DMS79 treated with DMSO at 0.1 percent for 48 hours (cell line): ENCODE results near the gene CLUH.
"Not testable (repeated sequence)": the region's sequence is repeated elsewhere in the genome, so short reads cannot be mapped to it uniquely, and the experiment has no call there.

Source experiments
- DNase-seq: peaks from one replicate; lab custom pipeline; 2025; lab: John Stamatoyannopoulos, UW

CLUH gene

DNA sequence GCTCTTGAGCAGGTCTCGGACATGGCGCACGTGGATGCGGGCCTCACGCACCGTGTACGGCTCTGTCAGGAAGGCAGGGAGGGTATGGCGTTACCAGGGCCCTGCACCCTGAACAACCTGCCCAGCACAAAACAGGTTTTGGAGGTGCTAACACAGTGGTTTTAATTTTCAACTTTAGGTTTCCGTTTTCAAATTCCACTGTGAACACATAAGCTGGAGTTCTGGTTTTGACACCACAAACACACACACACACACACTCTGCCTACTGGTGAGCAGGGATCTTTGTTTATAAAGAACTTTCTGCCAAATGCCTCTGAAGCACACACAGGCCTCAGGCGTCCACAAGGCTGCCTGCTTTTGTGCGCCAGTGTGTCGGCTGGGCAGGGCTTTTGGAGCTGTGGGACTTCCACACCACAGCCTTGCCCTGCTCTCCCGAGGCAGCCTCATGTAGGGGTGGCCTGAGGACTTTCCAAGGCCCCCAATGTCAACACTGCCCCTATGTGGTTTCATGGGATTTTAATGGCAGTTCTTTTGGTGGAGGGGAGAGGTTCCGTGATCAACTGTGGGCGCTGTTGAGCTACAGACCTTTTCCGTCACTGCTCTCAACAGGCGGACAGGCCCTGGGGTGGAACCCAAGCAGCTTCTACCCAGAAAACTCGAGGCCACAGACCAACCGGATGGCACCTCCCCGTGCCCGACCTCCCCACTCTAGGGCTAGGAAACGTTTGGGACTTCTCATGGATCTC is 9.4 kb downstream of the CLUH start:
- no peak for DNase-seq

DNA sequence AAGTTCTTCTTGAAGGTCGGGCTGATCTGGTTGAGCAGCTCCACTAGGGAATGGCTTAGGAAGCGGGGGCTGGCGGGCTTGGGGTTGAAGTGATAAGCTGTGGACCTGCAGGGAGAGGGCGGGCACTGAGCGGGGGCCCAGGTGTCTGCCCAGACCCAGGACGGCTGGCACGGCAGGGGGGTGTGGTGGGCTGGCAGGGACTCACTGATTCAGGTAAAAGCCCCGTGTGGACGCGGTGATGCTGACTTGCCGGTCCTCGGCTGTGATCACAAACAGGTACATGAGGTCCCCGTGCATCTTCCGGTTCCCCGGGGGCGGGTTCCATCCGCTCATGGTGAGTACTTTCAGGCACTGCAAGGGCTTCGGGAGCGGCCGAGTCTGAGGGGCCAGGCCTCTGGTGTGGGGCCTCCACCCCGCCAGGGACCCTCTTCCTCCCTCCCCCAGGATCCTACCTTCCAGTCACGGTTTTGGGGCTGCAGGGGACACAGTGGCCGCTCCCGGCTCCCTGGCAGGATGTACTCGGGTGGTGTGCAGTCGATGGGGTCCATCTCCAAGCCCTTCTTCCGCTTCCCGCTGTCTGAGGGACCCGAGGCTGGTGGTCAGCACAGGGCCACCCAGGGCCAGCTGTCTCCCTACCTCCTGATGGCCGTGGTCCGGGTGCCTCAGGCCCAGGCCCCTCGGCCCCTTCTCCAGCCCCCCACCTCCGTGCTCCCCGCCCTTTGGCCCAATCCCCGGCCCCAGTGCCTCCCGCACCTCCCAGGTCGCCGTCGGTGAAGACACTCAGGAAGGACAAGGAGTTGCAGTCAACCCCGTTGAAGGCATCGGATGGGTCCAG is 10.2 kb downstream of the CLUH start:
- DNase-seq = no peak

DNA sequence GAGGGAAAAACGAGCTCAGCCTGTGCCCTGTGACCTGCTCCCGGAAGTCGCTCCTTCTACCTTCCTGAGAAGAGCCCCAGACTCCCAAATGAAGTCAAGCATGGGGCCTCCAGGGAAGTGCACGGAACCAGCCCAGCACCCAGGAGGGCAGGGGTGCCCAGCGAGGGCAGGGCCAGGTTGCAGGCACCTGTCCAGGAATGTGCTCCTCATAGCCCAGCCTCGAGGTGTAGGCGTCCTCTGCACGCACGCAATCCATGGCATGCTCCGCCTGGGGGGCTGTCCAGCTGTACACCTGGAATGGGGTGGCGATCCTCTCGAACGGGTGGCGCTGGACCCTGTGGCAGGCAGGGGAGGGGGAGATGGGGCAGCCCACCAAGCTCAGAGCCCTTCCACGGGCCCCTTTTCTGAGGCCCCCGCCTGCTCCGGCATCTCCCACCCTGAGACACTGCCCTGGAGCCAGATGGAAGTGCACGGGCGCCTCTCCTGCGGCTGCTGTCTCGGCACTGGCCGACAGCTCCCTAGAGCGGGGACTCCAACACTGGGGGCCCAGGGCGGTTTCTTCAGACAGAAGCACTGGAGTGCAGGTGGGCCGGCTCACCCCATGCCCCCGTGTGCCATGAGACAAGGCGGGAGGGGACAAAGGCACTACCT is 10.9 kb downstream of the CLUH start:
- DNase-seq = peak; percentile 92

DNA sequence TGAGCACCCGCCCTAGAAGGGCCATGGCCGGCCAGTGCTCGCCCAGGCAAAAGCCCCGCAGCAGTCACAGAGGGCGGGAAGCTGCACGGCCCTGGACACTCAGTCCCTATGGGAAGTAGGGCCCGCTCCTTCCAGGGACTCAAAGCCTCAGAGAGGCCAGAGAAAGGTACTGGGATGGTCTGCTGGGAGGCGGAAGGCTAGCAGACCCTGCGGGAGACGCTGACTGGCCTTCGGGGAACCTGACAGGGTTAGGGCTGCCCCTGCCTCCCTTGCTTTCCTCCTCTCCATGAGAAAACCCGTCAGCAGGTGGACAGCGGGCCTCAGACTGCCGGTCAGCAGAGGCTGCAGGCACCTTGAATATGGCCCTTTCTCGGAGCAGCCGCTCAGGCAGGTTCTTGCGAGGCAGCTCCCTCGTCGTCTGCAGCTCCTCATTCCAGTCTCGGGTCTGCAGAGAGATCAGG is 11.5 kb downstream of the CLUH start:
- no peak for DNase-seq

DNA sequence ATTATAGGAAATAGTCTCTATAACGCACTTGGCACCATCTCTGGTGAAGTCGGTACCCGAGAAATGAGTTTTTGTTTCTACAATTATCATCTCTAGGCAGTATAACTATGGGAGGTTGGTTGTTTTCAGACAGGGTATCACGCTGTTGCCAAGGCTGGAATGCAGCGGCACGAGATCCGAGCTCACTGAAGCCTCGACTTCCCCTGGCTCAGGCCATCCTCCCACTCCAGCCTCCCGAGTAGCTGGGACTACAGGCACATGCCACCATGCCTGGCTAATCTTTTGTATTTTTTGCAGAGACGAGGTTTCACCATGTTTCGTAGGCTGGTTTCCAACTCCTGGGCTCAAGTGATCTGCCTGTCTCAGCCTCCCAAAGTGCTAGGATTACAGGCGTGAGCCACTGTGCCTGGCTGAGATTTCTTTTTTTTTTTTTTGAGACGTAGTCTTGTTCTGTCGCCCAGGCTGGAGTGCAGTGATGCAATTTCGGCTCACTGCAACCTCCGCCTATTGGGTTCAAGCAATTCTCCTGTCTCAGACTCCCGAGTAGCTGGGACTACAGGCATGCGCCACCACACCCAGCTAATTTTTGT is 12.3 kb downstream of the CLUH start:
- DNase-seq = not testable (repeated sequence)

DNA sequence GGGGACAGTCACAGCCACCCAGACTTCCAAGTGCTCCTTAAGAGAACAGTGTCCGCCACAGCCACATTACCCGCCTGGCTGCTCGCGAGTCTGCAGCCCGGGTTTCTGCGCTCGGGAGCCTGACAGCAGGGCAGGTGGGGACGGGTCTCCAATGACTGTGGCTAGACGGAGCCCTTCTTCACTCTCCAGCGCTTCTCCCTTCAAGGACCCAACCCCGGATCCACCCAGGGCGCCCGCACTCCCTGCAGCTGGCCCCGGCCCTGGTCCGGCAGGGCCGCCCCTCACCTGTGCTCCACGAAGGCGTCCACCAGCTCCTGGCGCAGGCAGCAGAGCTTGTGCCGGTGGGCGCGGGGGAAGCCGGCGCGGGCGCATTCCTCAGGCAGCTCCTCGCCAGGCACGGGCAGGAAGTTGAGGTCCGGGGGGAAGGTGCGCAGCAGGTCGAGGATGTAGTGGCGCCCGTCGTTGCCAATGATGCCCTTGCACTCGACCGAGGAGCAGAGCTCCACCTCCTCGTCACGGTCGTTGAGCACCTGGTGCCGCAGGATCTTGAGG is 13.9 kb downstream of the CLUH start:
- no peak for DNase-seq

DNA sequence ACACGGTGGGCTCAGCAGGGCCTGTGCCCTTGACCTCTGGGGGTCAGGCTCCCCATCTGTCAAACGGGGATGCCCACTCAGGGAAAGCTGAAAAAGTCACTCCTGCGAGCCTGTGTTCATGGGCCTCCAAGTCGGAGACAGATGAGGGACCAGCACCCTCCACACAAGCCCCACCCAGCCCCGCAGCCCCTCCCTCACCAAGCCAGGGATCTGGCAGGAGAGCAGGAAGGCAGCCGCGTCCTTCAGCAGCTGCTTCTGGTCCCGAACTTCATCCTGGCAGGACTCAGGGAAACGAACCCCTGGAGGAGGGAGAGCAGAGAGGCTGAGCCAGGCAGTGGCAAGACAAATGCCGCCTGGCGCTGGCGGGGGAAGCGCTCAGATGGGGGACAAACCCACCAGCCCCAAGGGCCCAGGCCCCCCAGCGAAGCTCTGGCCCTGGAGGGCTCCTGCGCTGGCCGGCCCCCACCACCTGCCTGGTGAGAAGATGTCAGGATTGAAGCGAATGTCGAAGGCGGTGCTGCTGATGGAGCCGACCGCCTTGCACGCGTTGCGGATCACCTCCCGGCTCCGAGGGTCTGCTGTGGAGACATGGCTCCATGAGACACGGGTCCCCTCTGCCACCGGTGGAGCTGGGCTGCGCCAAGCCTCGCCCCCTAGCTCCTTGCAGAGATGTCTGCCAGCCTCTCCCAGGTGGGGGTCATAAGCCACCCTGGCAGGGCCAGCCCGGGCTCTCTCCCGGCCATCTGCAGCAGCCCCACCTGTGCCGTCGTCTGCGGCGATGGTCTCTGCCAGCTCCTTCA is 15.4 kb downstream of the CLUH start:
- DNase-seq = no peak

DNA sequence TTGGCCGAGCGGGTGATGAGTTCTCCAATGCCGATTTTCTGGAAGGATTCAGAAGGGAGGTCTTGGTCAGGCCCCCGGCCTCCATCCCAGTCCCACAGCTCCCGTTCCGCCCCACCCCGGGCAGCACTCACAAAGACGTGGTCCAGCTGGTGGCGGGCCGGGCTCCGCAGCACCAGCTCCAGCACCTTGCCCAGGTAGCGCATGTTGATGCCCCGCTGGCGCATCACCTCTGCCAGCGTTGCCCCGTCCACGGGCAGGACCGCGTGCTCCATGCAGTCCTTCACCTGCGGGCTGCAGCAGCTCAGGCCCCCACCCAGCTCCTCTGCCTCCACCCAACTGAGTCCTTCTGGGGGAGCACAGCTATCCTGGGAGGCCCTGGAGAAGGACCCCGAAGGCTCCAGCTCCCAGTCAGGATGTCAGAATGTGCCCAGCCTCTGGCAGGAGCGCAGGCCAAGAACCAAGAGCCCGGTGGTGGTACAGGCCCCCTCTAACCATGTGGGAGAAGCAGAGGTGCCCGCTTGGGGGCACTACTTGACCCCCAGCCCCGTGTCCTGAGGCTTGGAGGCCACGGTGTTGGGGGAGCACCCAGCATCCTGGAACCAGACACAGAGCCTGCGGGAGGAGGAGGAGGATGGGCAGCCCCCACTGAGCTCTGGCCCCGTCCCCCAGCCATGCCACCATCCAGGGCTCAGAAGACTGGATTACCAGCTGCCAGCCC is 16.2 kb downstream of the CLUH start:
- no peak for DNase-seq

DNA sequence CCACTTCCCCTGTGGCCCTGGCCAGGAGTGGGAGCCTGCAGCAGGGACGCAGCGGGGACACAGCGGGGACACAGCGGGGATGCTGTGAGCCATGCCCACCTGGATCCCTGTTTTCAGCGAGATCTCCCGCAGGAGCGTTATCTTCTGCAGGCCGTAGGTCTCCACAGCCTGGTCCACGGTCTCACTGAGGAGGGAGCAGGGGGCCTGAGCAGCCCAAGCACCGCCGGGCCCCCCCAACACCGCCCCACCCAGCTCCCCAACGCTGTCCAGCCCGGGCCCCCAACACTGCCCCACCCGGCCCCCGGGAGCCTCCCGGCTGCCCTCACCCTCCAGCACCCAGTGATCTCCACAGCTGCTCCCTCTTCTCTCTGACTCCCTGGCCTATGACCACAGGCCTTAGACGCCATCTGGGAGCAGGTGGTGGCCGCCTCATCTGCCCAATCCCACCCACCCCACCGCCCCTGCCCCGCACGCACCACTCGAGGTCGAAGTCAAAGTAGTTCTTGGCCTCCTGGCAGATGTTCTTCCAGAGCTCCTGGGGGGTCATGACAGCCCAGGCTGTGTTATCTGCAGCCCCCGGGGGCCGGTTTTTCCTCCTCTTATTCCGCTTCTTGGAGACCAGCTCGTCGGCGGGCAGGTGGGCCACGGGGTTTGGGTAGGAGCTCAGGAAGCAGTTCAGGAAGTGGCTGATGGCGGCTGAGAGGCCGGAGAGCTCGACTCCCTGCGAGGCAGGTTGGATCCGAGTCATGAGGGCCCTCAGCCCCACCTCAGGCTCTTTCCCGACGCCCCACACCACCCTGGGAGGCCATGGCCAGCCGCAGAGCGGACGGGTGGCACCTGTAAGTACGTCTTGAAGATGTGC is 17.0 kb downstream of the CLUH start:
- no peak for DNase-seq

DNA sequence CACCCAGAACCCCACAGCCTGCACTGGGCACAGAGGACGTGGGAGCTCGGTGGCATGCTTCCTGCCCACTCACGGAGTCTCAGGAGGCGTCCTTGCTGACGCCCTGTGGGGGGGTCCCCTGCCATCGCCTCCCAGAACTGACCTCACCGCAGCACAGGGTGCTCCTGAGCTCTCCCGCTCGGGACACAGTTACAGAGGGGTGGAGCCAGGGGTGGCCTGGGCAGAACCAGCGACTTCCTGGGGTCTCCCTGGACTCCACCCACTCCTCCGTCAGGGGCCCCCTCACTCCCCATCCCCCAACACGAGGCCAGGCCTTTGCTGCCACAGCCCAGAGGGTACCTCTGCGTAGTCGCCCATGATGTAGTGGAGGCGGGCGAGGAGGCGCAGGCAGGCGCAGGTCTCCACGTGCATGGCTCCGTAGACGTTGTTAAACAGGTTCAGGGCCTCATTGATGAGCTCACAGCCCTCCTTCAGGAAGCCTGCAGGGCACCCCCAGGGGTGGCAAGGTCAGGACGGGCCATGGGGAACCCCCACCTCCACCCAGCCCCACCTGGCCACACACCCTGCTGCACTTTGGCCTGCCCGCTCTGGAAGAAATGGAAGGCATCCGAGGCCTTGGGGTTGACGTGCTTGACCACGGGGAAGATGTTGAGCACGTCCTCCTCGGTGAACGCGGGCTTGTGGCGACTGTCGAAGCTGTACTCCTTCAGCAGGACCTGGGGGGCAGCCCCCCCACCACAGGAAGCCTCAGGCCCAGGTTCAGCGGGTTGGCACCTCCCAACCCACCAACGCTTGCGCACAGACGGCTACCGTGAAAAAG is 17.8 kb downstream of the CLUH start:
- DNase-seq = no peak

DNA sequence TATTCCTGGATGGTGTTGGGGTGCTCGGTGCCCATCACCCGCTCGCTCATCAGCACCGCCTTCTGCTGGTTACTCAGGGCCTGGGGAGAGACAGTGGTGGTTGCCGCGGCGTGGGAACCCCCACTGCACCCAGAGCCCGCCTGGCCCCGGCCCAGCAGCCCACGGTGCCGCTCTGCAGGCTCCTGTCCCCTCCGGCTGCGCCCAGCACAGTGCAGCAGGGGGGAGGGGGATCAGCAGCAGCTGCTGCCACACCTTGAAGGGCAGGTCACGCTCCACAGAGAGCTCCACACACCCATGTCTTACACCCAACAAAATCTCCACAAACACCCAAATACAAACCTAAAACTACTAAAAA is 18.8 kb downstream of the CLUH start:
- DNase-seq = no peak

DNA sequence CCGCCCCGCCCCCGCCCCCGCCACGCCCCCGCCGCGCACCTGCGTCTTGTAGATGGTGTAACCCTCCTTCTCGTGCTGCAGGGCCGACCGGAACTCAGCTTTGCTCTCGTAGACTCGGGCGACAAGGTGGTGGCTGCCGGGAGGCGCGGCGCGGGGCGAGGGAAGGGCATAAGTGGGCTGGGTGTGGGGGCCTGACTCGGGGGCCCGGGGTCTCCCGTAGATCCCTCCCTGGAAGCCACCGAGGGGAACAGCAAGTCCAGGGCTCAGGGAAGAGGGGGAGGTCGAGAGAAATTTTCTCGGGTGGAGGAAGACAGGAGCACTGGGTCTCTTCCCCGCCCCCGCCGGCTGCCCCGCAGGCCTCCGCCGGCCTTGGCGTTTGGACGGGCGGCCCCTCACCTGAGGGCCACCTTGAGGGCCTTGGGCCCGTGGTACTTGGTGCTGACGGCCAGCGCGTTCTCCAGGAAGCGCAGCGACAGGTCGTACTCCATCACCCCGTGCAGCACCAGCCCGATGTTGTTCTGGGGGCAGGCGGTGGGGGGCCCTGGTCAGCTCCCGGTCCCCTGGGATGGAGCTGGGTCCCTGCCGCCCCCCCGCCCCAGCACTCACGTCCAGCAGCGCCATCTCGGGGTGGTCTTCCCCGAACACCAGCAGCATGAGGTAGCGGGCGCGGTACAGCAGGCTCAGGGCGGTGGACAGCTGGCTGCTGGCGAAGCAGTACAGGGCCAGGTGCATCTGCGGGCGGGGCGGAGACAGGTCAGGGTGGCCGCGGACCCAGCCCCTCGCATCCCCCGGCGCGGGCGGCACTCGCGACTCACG is 19.4 kb downstream of the CLUH start:
- DNase-seq = no peak

DNA sequence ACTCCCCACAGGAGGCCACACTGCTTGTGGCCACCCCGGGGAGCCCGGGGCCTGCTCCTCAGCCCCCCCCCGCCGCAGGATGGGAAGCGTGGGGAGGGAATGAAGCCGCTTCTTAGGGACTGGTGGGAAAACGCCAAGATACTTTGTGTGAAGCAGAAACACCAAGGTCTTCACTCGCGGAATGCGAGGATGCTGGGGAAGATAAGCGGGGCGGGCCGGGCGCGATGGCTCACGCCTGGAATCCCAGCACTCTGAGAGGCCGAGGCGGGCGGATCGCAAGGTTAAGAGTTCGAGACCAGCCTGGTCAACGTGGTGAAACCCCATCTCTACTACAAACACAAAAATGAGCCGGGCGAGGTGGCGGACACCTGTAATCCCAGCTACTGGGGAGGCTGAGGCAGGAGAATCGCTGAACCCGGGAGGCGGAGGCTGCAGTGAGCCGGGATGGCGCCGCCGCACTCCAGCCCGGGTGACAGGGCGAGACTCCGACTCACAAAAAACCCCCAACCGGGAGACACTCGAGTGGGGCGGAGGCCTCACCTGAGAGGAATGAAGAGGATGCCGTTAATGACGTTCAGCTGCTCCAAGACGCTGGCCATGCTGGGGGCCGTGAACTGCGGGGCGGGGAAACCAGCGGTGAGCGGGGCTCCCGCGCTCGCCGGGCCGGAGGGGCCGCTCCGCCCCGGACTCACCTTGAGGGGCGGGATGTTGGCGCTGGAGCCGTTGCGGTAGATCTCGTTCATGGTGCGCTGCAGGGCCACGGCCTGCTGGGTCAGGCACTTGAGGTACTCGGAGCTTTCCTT is 20.3 kb downstream of the CLUH start:
- no peak for DNase-seq

DNA sequence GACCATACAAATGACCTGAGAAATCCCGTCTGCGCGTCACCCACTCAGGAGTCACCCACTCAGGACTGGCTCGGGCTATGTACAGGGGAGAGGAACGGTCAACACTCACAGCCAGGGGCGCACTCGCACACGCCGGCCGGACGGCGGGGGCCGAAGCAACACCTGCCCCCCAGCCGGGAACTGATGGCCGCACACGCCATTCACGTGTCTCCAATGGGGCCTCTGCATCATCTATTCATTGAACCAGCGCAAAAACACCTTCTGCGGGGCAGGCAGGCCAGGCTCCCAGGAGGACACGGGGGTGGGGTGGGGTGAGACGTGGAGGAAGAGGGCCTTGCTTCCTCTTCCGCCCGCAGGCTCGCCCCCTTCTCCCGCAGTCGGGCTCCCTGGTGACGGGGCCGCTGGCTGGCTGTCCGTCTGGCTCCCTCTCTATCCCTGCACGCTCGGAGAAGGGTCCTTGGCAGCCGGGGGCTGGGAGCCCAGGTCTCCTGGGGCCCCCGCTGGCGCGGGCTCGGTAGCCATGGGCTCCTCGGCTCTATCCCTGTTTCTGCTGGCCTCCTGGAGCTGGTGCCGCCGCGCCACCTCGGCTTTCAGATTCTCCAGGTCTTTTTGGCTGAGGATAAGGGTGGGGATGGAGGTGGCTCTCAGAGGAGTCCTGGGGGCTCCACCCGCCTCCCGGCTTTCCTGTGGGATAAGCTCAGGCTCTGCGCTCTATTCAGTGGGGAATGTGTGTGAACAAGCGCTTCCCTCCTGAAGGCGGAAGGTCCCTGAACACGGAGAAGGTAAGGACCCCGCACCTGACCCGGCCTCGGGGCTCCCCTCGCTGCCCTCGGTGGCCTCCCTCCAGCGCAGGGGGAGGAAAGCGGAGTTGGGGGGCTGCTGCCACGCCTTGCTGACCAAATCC is 21.1 kb downstream of the CLUH start:
- DNase-seq = no peak

DNA sequence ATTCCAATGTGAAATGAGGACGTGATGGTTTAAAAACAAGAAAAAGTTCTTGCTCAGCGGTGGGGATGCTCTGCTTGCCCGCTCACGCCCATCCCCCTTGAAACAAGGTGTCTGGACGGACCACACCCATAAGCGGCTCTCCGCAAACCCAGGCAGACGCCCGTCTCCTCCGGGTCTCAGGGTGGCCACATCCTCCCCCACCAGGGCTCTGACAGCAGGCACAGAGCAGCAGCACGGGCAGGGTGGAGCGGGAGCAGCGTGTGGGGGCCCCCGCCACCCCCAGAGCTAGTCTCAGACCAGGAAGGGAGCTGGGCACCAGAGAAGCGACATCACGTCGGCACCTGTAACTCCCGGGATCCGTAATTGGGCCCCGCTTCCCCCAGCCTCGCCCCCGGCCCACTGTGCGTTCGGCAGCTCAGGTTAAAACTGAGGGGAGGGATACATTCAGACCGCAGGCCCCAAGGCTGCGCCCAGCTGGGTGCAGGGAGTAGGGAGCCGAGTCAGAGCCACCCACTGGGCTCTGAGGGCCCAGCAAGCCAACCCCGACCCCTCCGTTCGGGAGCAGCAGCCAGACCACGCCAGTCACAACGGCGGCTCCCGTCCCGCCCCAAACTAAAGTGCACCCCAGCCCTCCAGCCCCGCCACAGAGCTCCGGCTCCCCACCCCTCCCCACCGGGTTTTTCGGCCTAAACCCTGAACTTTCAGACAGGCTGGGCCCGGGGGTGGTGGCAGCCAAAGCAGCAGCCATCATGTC is 22.0 kb downstream of the CLUH start:
- DNase-seq = no peak
